Heart right ventricle (tissue), 16 donors: ENCODE results near the gene SEZ6. TPM values are rescaled to one million over a fixed set of nuclear protein-coding genes. Genes with fewer than 3 reads are reported as not detected.
A peak's percentile ranks its signal among the peaks of the same experiment; 100 is the strongest.

Source experiments
- ATAC-seq, 8 donors: fragments of 200-7000 bp; cut with Tn5 transposase; one replicate each; pipeline ENCODE4 v1.9.1; 2020; ENCODE audit warnings: mild to moderate bottlenecking in 8 of 8, moderate library complexity in 8 of 8, moderate number of reproducible peaks in 1 of 8
- DNase-seq, 2 donors: peaks; one replicate each; pipeline ENCODE4 v3.0.0-alpha.2; 2020
- H3K27ac ChIP-seq, 10 donors: fragments of 200-600 bp; sonication (generic) in 2 of 10; one replicate each; pipeline versions ENCODE4 v1.5.0 to v1.8.0; 2020 to 2022; ENCODE audit warnings: mild to moderate bottlenecking in 3 of 10
- H3K27me3 ChIP-seq, 7 donors: fragments of 200-600 bp; one replicate each; pipeline ENCODE4 v1.8.0; 2021 to 2022; ENCODE audit warnings: mild to moderate bottlenecking in 2 of 7
- H3K36me3 ChIP-seq, 9 donors: fragments of 200-600 bp; sonication (generic) in 1 of 9; one replicate each; pipeline versions ENCODE4 v1.5.0 to v1.8.0; 2020 to 2022; ENCODE audit warnings: mild to moderate bottlenecking in 2 of 9
- H3K4me1 ChIP-seq, 9 donors: fragments of 200-600 bp; sonication (generic) in 1 of 9; one replicate each; pipeline versions ENCODE4 v1.5.0 to v1.8.0; 2020 to 2022; ENCODE audit warnings: mild to moderate bottlenecking in 4 of 9
- H3K4me3 ChIP-seq, 10 donors: fragments of 200-600 bp; sonication (generic) in 2 of 10; one replicate each; pipeline versions ENCODE4 v1.5.0 to v1.8.0; 2020 to 2022; ENCODE audit warnings: mild to moderate bottlenecking in 7 of 10, moderate library complexity in 2 of 10
- H3K9me3 ChIP-seq, 11 donors: fragments of 200-600 bp in 10 of 11; sonication (generic) in 2 of 11; one replicate each; pipeline versions ENCODE4 v1.5.0 to v1.8.0; 2013 to 2022; ENCODE audit warnings: mild to moderate bottlenecking in 2 of 11, control low read depth in 1 of 11, moderate library complexity in 1 of 11
- WGBS, 2 donors: extraction: QIAGEN DNeasy Blood & Tissue Kit; methylation state at CpG; one replicate each; pipeline ENCODE4 v1.1.7; 2013; ENCODE audit warnings: inconsistent platforms in 1 of 2; 5-methylcytosine and 5-hydroxymethylcytosine counted together
- intact Hi-C, 10 donors: fragments of 100-400 bp; cut with DNase I; formaldehyde crosslinking; loops; one replicate each; pipeline versions ENCODE4 v1.11.1 to v1.14.2; 2022
- polyA plus RNA-seq, 2 donors: library from polyadenylated mRNA; stranded (reverse); fragments of 200-250 nt; gene quantifications; one replicate each; pipeline ENCODE4 v1.2.3, GENCODE V29; 2013
- total RNA-seq, 10 donors: library from RNA; stranded (reverse); fragmentation: NEBNext Ultra II Directional in 3 of 10; extraction: Animal tissue kit (Norgen Biotek cat#: 25700) in 3 of 10; gene quantifications; one replicate each; pipeline versions ENCODE4 v1.2.1 to v1.2.4, GENCODE V29; 2021 to 2023
- TF ChIP-seq, protein P1 (sequence below), 9 donors: fragments of 200-600 bp; sonication (generic) in 2 of 9; IDR thresholded peaks; one replicate each; pipeline versions ENCODE4 v1.5.0 to v1.8.0; 2021 to 2022; ENCODE audit warnings: antibody characterized with exemption in 9 of 9, mild to moderate bottlenecking in 5 of 9, moderate library complexity in 1 of 9
- donor health status: Arrhythmogenic right ventricular cardiomyopathy.
- donor health status: ischemic (EF 13 %, LVEDD 7.1; RV severe dilation, severe dysfunction).
- donor health status: healthy with polysubstance abuse.
- donor health status: DM: no; HTN: yes; CAD: no.
- donor health status: DM: no; HTN: no; CAD: no.
- donor health status: ischemic (EF 25% LVEDD 6.9; RV normal size, moderate dysfunction).
- donor health status: ischemic (EF 25% LVEDD 5.7; RV mildly dilated, moderate dysfunction).
- donor health status: healthy.
- donor health status: DM: yes; HTN: yes; CAD: no.
- donor health status: Ischemic cardiomyopathy.
- donor health status: ischemic (EF 35%, LVEDD 5.7; RV mildly dilated, moderate dysfunction).
- donor health status: nonischemic (EF 11% LVEDD 7.7; RV severe dilation, severe dysfunction).
- donor health status: DM: yes; HTN: yes; CAD: no.
- donor health status: PGD.
- donor health status: ischemic (EF 29% LVEDD 5.4; RV normal size, mild dysfunction).
- donor health status: nonischemic (EF 23%, LVEDD 6.1; RV moderate dilation, normal function).

The SEZ6 gene
- total and polyA plus RNA-seq, 12 donors = not detected

- Histone ChIP-seq H3K4me3 (no peak overlapping the region), H3K9me3 (no peaks in the 10 kb centered on the region), H3K36me3 (no peaks in the 10 kb centered on the region), H3K27me3 (no peaks in the 10 kb centered on the region), H3K27ac (no peak overlapping the region), H3K4me1 (peaks cover 3 to 40% (median 37%) of the 10 kb centered on the region in 9 donors)
- 77 to 81% methylated on average over 8 of the region's 8 CpGs for WGBS, 2 donors
- intact Hi-C loops = loop anchor here in 1 of 10 donors (5.0 kb wide), 1 partner anchor 49 kb away; no protein-coding TSS in a partner anchor
- TF ChIP-seq, protein P1, sequence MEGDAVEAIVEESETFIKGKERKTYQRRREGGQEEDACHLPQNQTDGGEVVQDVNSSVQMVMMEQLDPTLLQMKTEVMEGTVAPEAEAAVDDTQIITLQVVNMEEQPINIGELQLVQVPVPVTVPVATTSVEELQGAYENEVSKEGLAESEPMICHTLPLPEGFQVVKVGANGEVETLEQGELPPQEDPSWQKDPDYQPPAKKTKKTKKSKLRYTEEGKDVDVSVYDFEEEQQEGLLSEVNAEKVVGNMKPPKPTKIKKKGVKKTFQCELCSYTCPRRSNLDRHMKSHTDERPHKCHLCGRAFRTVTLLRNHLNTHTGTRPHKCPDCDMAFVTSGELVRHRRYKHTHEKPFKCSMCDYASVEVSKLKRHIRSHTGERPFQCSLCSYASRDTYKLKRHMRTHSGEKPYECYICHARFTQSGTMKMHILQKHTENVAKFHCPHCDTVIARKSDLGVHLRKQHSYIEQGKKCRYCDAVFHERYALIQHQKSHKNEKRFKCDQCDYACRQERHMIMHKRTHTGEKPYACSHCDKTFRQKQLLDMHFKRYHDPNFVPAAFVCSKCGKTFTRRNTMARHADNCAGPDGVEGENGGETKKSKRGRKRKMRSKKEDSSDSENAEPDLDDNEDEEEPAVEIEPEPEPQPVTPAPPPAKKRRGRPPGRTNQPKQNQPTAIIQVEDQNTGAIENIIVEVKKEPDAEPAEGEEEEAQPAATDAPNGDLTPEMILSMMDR (IDR thresholded peaks at IDR 0.05) = no peak
- DNase-seq (no peak), ATAC-seq (no peak)
Observed at GRCh38 chr17:28977659-28978355, 28.0 kb downstream of the SEZ6 start.

DNA sequence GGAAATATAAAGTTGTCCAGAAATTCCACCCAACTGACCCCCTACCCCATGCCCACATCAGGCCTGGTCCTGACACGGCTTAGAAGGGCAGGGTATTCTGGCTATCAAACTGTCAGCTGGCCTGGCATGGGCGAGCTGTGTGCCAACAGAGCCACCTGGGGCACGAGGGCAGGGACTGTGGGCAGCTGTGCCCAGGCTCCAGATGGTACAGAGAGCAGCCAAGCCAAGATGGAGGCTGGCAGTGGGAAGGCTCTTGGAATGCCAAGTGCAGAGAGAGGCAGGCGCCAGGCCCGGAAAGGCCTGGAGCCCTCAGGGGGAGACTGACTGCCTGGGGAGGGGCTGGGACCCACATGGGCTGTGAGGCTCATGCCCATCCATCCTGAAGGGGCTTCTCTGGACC lies 30.2 kb downstream of the SEZ6 start:
- no peak overlapping the region for H3K4me3 ChIP-seq
- peaks cover 3 to 52% (median 44%) of the 10 kb centered on the region in 9 donors for H3K4me1 ChIP-seq
- H3K27me3 ChIP-seq = no peaks in the 10 kb centered on the region
- ATAC-seq (peak in 1 of 8 donors; percentile 2), DNase-seq (no peak)
- no peak overlapping the region for H3K27ac ChIP-seq
- TF ChIP-seq, protein P1 (IDR thresholded peaks at IDR 0.05) = no peak
- 55 to 70% methylated on average over 5 of the region's 5 CpGs for WGBS, 2 donors
- intact Hi-C loops = loop anchor here in 1 of 10 donors (5.0 kb wide), 1 partner anchor 52 kb away; no protein-coding TSS in a partner anchor
- no peaks in the 10 kb centered on the region for H3K9me3 ChIP-seq
- H3K36me3 ChIP-seq = no peaks in the 10 kb centered on the region

DNA sequence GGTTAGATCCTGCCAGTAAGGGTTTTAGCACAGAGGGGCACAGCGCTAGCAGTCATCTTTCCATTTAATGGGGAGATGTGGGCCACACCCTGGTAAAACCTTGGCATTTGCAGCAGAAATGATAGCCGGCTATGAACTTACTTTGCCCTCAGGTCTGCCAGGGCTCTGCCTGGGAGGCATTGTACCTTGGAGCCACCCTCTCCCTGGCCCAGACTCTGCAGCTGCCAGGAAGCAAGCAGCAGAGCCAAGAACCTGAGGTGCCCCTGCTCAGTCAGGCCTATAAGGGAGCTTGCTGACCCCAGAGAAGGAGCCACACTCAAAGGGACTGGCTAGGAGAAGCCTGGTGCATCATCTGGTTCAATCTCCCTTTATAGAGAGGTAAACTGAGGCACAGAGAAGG lies 30.8 kb downstream of the SEZ6 start:
- ATAC-seq = peak in 2 of 8 donors; percentile 11 to 18
- Histone ChIP-seq H3K4me1 (peaks cover 3 to 58% (median 44%) of the 10 kb centered on the region in 9 donors), H3K27me3 (no peaks in the 10 kb centered on the region), H3K9me3 (no peaks in the 10 kb centered on the region), H3K4me3 (no peak overlapping the region), H3K36me3 (no peaks in the 10 kb centered on the region), H3K27ac (peak overlapping the region in 5 of 10 donors; percentile 20 to 71 (median 49))
- intact Hi-C loops = loop anchor here in 1 of 10 donors (5.0 kb wide), 1 partner anchor 52 kb away; no protein-coding TSS in a partner anchor
- no peak for DNase-seq
- TF ChIP-seq, protein P1 (IDR thresholded peaks at IDR 0.05) = no peak
- 69 to 86% methylated on average over 2 of the region's 2 CpGs for WGBS, 2 donors

DNA sequence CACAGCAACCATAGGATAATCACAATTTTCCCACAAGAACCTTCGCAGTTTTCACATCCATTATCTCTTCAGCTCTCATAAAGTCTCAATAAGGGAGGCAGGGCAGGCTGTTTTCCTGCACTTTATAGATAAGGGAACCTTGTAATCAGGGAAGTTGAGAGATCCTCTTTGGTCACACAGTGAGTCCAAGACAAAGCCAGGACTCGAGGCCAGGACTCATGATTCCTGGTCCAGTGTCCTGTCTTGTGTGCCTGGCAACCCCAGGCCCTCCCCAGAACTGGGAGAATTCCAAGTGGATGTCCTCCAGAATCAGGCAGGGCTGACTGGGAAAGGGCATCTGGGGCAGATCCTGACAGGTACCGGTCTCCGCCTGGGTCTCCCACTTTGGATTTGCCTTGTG lies 31.4 kb downstream of the SEZ6 start:
- DNase-seq (peak; percentile 35 to 41), ATAC-seq (peak in 7 of 8 donors; percentile 13 to 72 (median 41))
- Histone ChIP-seq H3K27ac (peak overlapping the region in 9 of 10 donors; percentile 20 to 81 (median 55)), H3K27me3 (no peaks in the 10 kb centered on the region), H3K4me1 (peaks cover 3 to 59% (median 44%) of the 10 kb centered on the region in 9 donors), H3K4me3 (no peak overlapping the region), H3K36me3 (no peaks in the 10 kb centered on the region), H3K9me3 (no peaks in the 10 kb centered on the region)
- intact Hi-C loops = no loop called here
- 50 to 61% methylated on average over 4 of the region's 4 CpGs for WGBS, 2 donors
- TF ChIP-seq, protein P1 (IDR thresholded peaks at IDR 0.05) = no peak
